ENCODE measurements around the gene ZNF786.

The ZNF786 gene

GRCh38 chr7:149027611-149028345, 62.7 kb downstream of the ZNF786 start:
- peak; percentile 43 for DNase-seq

GRCh38 chr7:149027055-149027454, 63.5 kb downstream of the ZNF786 start:
- DNase-seq: no peak

GRCh38 chr7:149023662-149024061, 66.9 kb downstream of the ZNF786 start:
- DNase-seq: no peak

- no peak for DNase-seq
These were observed 67.7 kb downstream of the ZNF786 start for GRCh38 chr7:149022756-149023360.

- DNase-seq: no peak
These were observed 68.8 kb downstream of the ZNF786 start for GRCh38 chr7:149021725-149022062.

GRCh38 chr7:149020483-149020882, 70.0 kb downstream of the ZNF786 start:
- no peak for DNase-seq
